Measurements from ENCODE around the gene PRKCE. TPM values are rescaled to one million over a fixed set of nuclear protein-coding genes. Genes with fewer than 3 reads are reported as not detected.

PRKCE gene
- total and polyA plus RNA-seq, 4 donors: 2.5 to 38.6 (median 5.8) TPM

DNA sequence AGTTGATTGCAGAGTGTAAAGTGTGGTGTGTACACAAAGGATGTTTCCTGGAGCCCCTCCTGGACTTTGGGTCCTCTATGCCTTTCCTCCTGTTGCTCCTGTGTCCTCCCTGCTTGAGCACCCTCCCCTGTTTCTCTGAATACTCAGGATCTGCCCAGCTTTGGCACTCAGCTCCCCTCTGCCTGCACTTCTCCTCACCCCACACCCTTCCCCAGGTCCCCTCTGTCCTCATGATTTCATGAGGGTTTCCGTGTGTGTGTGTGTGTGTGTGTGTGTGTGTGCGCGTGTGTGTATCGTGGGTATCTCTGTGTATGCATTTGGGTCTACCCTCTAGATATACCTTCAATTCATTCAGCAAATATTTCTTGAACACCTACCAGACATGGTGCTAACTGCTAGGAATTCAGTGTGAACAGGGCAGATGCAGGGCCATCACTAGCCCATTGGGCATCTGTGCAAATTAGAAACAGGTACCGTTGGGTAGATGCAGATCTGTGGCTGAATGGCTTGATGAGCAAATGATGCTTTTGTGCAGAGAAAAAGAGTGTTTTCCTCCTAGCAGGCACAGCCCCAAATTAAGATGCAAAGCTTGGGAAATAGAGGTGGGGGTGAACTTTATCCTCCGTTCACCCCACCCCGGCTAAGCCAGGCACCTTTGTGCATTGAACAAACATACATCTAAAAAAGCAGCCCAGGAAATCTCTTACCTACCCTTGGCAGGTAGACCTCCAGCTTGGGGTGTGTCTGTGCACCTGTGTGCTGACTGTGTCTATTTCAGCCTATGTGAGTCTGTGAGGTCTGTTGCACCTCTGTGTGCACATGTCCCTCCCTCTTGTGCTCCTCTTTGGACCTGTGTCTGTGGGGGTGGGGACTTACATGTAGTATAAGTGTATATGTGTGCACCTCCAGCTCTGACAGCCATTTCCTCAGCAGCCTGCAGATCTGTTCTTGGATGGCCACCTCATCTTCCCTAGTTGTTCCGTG lies 585.7 kb downstream of the PRKCE start:
- Histone ChIP-seq H3K4me3 (ENCODE audit: low read depth in 1 of 3, low read length in 3 of 3) (no peak overlapping the region), H3K4me1 (ENCODE audit: control insufficient read depth in 4 of 4, insufficient read depth in 4 of 4, low read length in 3 of 4) (no peaks in the 10 kb centered on the region), H3K9ac (ENCODE audit: low read depth in 1 of 2, low read length in 2 of 2) (no peak overlapping the region), H3K36me3 (ENCODE audit: control insufficient read depth in 4 of 4, insufficient read depth in 3 of 4, low read depth in 1 of 4, low read length in 3 of 4) (no peaks in the 10 kb centered on the region), H3K9me3 (ENCODE audit: control insufficient read depth in 4 of 4, low read length in 3 of 4) (no peaks in the 10 kb centered on the region), H3K27ac (ENCODE audit: low read depth in 1 of 2, low read length in 2 of 2) (no peak overlapping the region), H3K27me3 (ENCODE audit: control insufficient read depth in 4 of 4, insufficient read depth in 4 of 4, low read length in 3 of 4) (no peaks in the 10 kb centered on the region)
- no peak for TF ChIP-seq EGR1 (IDR thresholded peaks at IDR 0.05; ENCODE audit: low read depth in 2 of 2)
- 75% methylated on average over 8 of the region's 8 CpGs for WGBS
- DNase-seq (ENCODE audit: low spot score): no peak

Other genes starting within 250 kb of the PRKCE start
- gene SRBD1, start 40.4 kb upstream of the PRKCE start, total RNA-seq: 10 to 100 TPM; 14.3 to 22.2 TPM
- gene SRBD1, start 40.4 kb upstream of the PRKCE start, polyA plus RNA-seq: 1 to 10 TPM; 4.0 to 5.7 TPM

All from liver (tissue), 9 donors.